PC-3 (cell line): ENCODE results near the gene A3GALT2. TPM values are rescaled to one million over a fixed set of nuclear protein-coding genes. Genes with fewer than 3 reads are reported as not detected.

Experiments used
- ATAC-seq: fragments of 200-7000 bp; cut with Tn5 transposase; 2 replicates; pipeline ENCODE4 v1.9.1; 2020; ENCODE audit warnings: mild to moderate bottlenecking, moderate library complexity
- BruUV-seq: library from RNA; stranded (reverse); fragments of 400-500 nt; replicated peaks from 2 replicates; lab custom pipeline; 2021; lab: Mats Ljungman, UMichigan
- CTCF ChIA-PET: fragments of 300-600 bp; sonication (Branson Sonifier 250); formaldehyde crosslinking; loops from one replicate; lab custom pipeline; 2022; ENCODE audit warnings: antibody characterized with exemption; lab: Charles Lee
- POLR2A ChIA-PET: fragments of 300-600 bp; sonication (Branson Sonifier 250); formaldehyde crosslinking; loops from one replicate; lab custom pipeline; 2022; ENCODE audit warnings: antibody characterized with exemption; ENCODE audit not compliant: unreplicated experiment; lab: Charles Lee
- DNase-seq: peaks from one replicate; pipeline ENCODE4 v3.0.0-alpha.2; 2015
- H2AFZ ChIP-seq: fragments of 300-600 bp; sonication (generic); 2 replicates; pipeline ENCODE4 v1.6.0; 2016; ENCODE audit warnings: antibody characterized with exemption, low read length
- H3F3A ChIP-seq: fragments of 300-600 bp; sonication (generic); one replicate; pipeline ENCODE4 v1.6.0; 2017; ENCODE audit warnings: antibody characterized with exemption, low read length, control low read depth, mild to moderate bottlenecking; ENCODE audit not compliant: unreplicated experiment
- H3K27ac ChIP-seq: fragments of 300-600 bp; sonication (generic); 2 replicates; pipeline ENCODE4 v1.5.1; 2016; ENCODE audit warnings: mild to moderate bottlenecking, low read length
- H3K27me3 ChIP-seq: fragments of 300-600 bp; sonication (generic); 2 replicates; pipeline ENCODE4 v1.6.1; 2016; ENCODE audit warnings: low read length, mixed read lengths
- H3K36me3 ChIP-seq: fragments of 300-600 bp; sonication (generic); 2 replicates; pipeline ENCODE4 v1.6.1; 2016; ENCODE audit warnings: low read depth, mixed run types, low read length, mixed read lengths
- H3K4me1 ChIP-seq: fragments of 300-600 bp; sonication (generic); 2 replicates; pipeline ENCODE4 v1.5.1; 2016; ENCODE audit warnings: low read length; ENCODE audit not compliant: insufficient read depth
- H3K4me2 ChIP-seq: fragments of 300-600 bp; sonication (generic); 2 replicates; pipeline ENCODE4 v1.6.0; 2016; ENCODE audit warnings: low read length
- H3K4me3 ChIP-seq: fragments of 300-600 bp; sonication (generic); 2 replicates; pipeline ENCODE4 v1.5.1; 2016; ENCODE audit warnings: mild to moderate bottlenecking, low read length, mixed read lengths
- H3K79me2 ChIP-seq: fragments of 300-600 bp; sonication (generic); 2 replicates; pipeline ENCODE4 v1.6.1; 2017; ENCODE audit warnings: low read length, mixed read lengths
- H3K9ac ChIP-seq: fragments of 300-600 bp; sonication (generic); 2 replicates; pipeline ENCODE4 v1.6.0; 2016; ENCODE audit warnings: mild to moderate bottlenecking, low read length
- H3K9me2 ChIP-seq: fragments of 300-600 bp; sonication (generic); replicated peaks from 2 replicates; pipeline ENCODE4 v1.6.1; 2016; ENCODE audit warnings: mixed run types, low read length, mixed read lengths
- H3K9me3 ChIP-seq: fragments of 300-600 bp; sonication (generic); 2 replicates; pipeline ENCODE4 v1.6.1; 2016; ENCODE audit warnings: low read length, mixed read lengths
- H4K20me1 ChIP-seq: fragments of 300-600 bp; sonication (generic); 2 replicates; pipeline ENCODE4 v1.6.1; 2016; ENCODE audit warnings: low read length, mixed read lengths
- CTCF ChIP-seq: fragments of 300-600 bp; sonication (generic); conservative IDR thresholded peaks from 2 replicates; pipeline ENCODE4 v1.5.1; 2017; ENCODE audit warnings: antibody characterized with exemption, low read depth, mild to moderate bottlenecking, low read length
- EZH2 ChIP-seq: fragments of 300-600 bp; sonication (generic); IDR thresholded peaks from one replicate; pipeline ENCODE4 v1.6.1; 2017; ENCODE audit warnings: antibody characterized with exemption, mild to moderate bottlenecking, low read length; ENCODE audit not compliant: unreplicated experiment
- EZH2phosphoT487 ChIP-seq: fragments of 300-600 bp; sonication (generic); IDR thresholded peaks from 2 replicates; pipeline ENCODE4 v1.6.1; 2018; ENCODE audit warnings: mild to moderate bottlenecking, antibody characterized with exemption, low read length, borderline replicate concordance
- intact Hi-C: fragments of 100-400 bp; cut with micrococcal nuclease; formaldehyde crosslinking; loops from 2 replicates; pipeline ENCODE4 v1.9.0; 2023
- total RNA-seq: library from RNA; depleted of rRNA; stranded (reverse); fragments of >200 nt; gene quantifications from 2 replicates; pipeline ENCODE4 v1.2.3, GENCODE V29; 2014

The A3GALT2 gene
- total RNA-seq, 1 experiment from 2014 or later = not detected

DNA sequence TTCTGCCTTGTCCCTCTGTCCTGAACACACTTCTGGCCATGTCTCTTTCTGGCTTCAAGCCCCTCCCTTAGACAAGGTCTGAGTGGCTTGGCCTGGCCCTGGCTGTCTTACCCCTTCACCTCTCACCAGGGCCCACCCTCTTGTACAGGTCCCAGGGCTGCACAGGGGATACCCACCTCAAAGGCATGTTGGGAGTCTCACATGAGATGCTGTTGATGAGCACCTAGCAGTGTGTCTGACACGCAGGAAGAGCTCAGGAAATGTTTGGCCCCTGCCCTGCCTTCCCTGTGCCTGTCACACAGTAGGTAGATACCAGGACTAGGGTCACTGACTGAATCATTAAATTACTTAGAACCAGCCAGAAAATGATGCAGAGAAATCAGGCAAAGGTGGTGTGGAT, 48.0 kb downstream of the A3GALT2 start:
- Histone ChIP-seq H2AFZ (no peak overlapping the region), H3F3A (no peaks in the 10 kb centered on the region), H3K4me3 (no peak overlapping the region), H3K4me2 (no peak overlapping the region), H3K9me3 (no peaks in the 10 kb centered on the region), H3K27me3 (no peaks in the 10 kb centered on the region), H3K27ac (no peak overlapping the region), H3K36me3 (no peaks in the 10 kb centered on the region), H3K4me1 (peaks cover 4% of the 10 kb centered on the region; the same call in 1 of the 2 replicates), H3K79me2 (no peaks in the 10 kb centered on the region), H3K9ac (no peak overlapping the region), H4K20me1 (no peaks in the 10 kb centered on the region), H3K9me2 (no peaks in the 10 kb centered on the region)
- CTCF ChIA-PET = no interaction called here
- intact Hi-C loops = no loop called here
- no peak for DNase-seq
- no peak for ATAC-seq
- POLR2A ChIA-PET = no interaction called here
- TF ChIP-seq CTCF (no peak), EZH2 (no peak), EZH2phosphoT487 (no peak)
- no TSS peak for BruUV-seq

DNA sequence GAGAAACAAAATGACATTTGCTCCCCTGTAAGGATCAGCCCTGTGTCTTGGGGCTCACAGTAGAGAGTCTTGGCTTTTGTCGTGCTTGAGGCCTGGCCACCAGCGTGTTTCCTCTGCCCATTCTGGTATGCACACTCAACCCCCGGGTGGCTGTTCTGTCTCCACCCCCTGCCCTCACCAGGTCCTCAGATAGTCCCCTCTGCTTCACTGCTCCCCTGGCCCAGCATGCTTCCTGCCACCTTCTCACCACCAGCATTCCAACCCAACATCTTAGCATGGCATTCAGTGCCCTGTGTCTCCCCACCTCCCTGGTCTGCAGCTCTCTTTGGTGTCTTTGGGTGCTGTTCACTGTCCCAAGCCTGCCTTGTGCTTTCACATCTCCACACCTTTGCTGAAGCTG, 48.4 kb downstream of the A3GALT2 start:
- H3K27ac ChIP-seq = no peak overlapping the region
- intact Hi-C loops = no loop called here
- H3K36me3 ChIP-seq = no peaks in the 10 kb centered on the region
- BruUV-seq = no TSS peak
- no peaks in the 10 kb centered on the region for H3K9me3 ChIP-seq
- no peak for ATAC-seq
- TF ChIP-seq EZH2phosphoT487 = no peak
- no peak for TF ChIP-seq EZH2
- TF ChIP-seq CTCF = no peak
- H3K27me3 ChIP-seq = no peaks in the 10 kb centered on the region
- H3F3A ChIP-seq = no peaks in the 10 kb centered on the region
- no peaks in the 10 kb centered on the region for H4K20me1 ChIP-seq
- H3K4me3 ChIP-seq = no peak overlapping the region
- H3K4me2 ChIP-seq = no peak overlapping the region
- no peaks in the 10 kb centered on the region for H3K9me2 ChIP-seq
- POLR2A ChIA-PET = no interaction called here
- no peak for DNase-seq
- H3K4me1 ChIP-seq = peaks cover 4% of the 10 kb centered on the region; the same call in 1 of the 2 replicates
- H3K9ac ChIP-seq = no peak overlapping the region
- H3K79me2 ChIP-seq = no peaks in the 10 kb centered on the region
- H2AFZ ChIP-seq = no peak overlapping the region
- CTCF ChIA-PET = no interaction called here

DNA sequence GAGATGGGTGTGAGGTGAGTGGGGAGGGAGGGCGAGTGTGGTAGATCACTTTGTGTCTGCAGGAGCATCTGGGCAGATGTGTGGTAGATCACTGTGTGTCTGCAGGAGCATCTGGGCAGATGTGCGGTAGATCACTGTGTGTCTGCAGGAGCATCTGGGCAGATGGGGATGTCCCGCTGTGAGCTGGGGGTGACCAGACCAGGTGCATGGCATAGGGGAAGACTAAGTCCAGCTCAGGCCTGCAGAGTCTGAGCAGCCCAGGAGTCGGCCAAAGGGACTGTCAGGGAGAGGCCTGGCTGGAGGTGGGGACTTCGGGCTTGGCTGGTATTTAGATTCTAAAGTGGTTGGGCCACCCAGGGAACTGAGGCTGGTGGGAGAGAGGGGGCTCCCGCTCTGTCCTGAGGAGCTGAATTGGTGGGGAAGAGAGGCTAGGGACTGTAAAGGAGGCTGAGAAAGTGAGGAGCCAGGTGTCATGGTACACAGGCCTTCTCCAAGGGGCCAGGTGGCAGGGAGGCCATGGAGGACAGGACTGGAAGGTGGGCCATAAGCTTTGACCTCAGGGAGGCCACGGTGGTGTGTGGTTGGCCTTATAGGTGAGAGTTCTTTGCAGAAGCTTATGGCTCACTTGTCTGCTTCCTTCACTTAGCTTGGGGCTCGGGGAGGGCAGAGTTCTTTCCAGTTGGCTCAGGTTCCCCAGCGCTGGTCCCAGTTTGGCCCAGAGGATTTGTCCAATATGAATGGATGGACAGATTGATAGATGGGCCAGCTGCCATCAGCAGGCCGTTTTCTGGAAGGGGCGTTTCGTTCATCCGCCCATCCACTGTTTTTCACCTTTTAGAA, 49.0 kb downstream of the A3GALT2 start:
- no peak overlapping the region for H3K27ac ChIP-seq
- intact Hi-C loops = no loop called here
- no peaks in the 10 kb centered on the region for H3K79me2 ChIP-seq
- CTCF ChIA-PET = no interaction called here
- TF ChIP-seq EZH2 (no peak), EZH2phosphoT487 (no peak), CTCF (no peak)
- H3K36me3 ChIP-seq = no peaks in the 10 kb centered on the region
- no peaks in the 10 kb centered on the region for H3K9me2 ChIP-seq
- H3K4me1 ChIP-seq = peaks cover 4% of the 10 kb centered on the region; the same call in 1 of the 2 replicates
- H4K20me1 ChIP-seq = no peaks in the 10 kb centered on the region
- ATAC-seq (no peak), DNase-seq (no peak)
- no TSS peak for BruUV-seq
- H3F3A ChIP-seq = no peaks in the 10 kb centered on the region
- H3K4me2 ChIP-seq = no peak overlapping the region
- H3K27me3 ChIP-seq = no peaks in the 10 kb centered on the region
- POLR2A ChIA-PET = no interaction called here
- H2AFZ ChIP-seq = no peak overlapping the region
- no peak overlapping the region for H3K9ac ChIP-seq
- no peak overlapping the region for H3K4me3 ChIP-seq
- H3K9me3 ChIP-seq = no peaks in the 10 kb centered on the region
